ENCODE results near the gene ACER3. TPM values are rescaled to one million over a fixed set of nuclear protein-coding genes. Genes with fewer than 3 reads are reported as not detected.
A peak's percentile ranks its signal among the peaks of the same experiment; 100 is the strongest.

ACER3 gene
- total and polyA plus RNA-seq, 7 donors, result 5.6 to 13.2 (median 9.4) TPM

DNA sequence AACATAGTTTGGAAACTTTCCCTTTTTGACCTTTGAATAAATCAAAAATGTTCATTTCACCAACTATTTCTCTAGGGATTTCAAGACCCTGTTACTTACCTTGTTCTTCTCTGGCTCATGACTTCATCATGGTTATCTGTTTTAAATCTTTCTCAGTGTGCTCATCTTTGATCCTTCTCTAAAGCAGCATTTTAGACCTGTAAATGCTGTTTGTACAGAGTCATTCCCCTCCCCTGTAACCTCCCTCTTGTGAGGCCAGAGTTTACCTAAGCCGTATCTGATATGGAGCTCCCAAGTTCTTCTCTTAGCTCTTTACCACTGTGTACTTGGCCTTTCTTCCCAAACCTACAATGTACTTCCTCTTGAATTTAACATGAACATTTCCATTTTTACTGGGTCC, 56.0 kb downstream of the ACER3 start:
- WGBS, 2 donors, result 23 to 69% methylated on average over 1 of the region's 1 CpG
- intact Hi-C loops (cut with DNase I), result loop anchor here (2.0 kb wide), 1 partner anchor 188 kb away; no protein-coding TSS in a partner anchor
- Histone ChIP-seq H3K9me3 (no peaks in the 10 kb centered on the region), H3K36me3 (no peaks in the 10 kb centered on the region), H3K4me3 (no peak overlapping the region), H3K4me1 (peaks cover 0 to 8% (median 3%) of the 10 kb centered on the region in 4 donors), H3K27me3 (no peaks in the 10 kb centered on the region), H3K27ac (no peak overlapping the region)
- TF ChIP-seq CTCF (IDR thresholded peaks at IDR 0.05), result no peak
- TF ChIP-seq POLR2A (IDR thresholded peaks at IDR 0.05), result no peak
- no peak for TF ChIP-seq POLR2AphosphoS5 (IDR thresholded peaks at IDR 0.05)
- TF ChIP-seq EP300 (IDR thresholded peaks at IDR 0.05), result no peak
- no peak for DNase-seq

DNA sequence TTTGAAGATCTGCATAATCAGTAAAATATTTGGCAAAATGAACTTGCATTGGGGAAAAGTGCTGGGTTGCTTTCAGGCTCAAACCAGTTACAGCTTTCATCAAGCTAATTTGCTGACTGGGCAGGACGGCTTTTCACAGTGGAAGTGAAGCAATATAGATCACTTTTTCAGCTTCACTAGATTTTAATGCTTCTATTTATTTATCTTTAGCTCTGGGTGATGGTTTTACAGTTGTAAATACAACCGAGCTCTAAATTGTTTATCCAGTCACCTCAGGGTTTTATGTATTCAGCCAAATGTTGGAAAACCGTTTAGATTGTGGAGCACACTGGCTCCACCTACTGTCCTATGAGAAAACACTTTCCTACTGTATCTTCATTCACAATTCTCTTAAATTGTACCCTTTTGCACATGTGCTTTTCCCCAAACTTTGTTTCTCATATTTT, 58.2 kb downstream of the ACER3 start:
- no peaks in the 10 kb centered on the region for H3K36me3 ChIP-seq
- no peak for DNase-seq
- TF ChIP-seq CTCF (IDR thresholded peaks at IDR 0.05), result peak; percentile 47 to 70 (median 53)
- no peak for TF ChIP-seq POLR2A (IDR thresholded peaks at IDR 0.05)
- H3K4me1 ChIP-seq, result peaks cover 0 to 8% (median 3%) of the 10 kb centered on the region in 4 donors
- no peaks in the 10 kb centered on the region for H3K9me3 ChIP-seq
- H3K4me3 ChIP-seq, result peak overlapping the region in 1 of 4 donors; percentile 23
- no peak overlapping the region for H3K27ac ChIP-seq
- WGBS, 2 donors, result 6 to 12% methylated on average over 3 of the region's 3 CpGs
- intact Hi-C loops (cut with DNase I), result loop anchor here (2.0 kb wide), 1 partner anchor 112 kb away; no protein-coding TSS in a partner anchor
- no peaks in the 10 kb centered on the region for H3K27me3 ChIP-seq

DNA sequence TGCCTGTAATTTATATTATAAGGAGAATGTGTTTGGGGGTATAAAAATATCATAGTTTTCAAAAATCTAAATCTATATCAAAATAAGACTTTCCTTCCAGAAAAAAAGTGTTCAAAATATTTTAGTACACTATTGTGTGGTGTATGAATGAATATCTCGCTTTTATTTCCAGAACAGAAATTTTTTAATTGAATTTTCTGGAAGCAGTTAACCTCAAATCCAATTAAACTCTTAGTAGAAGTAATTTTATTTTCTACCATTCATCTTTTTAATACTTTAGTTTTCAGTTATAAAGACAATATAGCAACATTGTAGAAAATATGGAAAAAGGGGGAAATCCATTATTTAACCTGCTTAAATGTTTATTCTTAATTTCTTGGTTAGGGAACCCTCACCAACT, 58.7 kb downstream of the ACER3 start:
- H3K4me1 ChIP-seq, result peaks cover 0 to 8% (median 3%) of the 10 kb centered on the region in 4 donors
- no peaks in the 10 kb centered on the region for H3K27me3 ChIP-seq
- H3K27ac ChIP-seq, result no peak overlapping the region
- H3K36me3 ChIP-seq, result no peaks in the 10 kb centered on the region
- DNase-seq, result no peak
- 68 to 75% methylated on average over 1 of the region's 1 CpG for WGBS, 2 donors
- no peaks in the 10 kb centered on the region for H3K9me3 ChIP-seq
- TF ChIP-seq POLR2A (IDR thresholded peaks at IDR 0.05) (no peak), EP300 (IDR thresholded peaks at IDR 0.05) (no peak), CTCF (IDR thresholded peaks at IDR 0.05) (no peak), POLR2AphosphoS5 (IDR thresholded peaks at IDR 0.05) (no peak)
- no peak overlapping the region for H3K4me3 ChIP-seq
- intact Hi-C loops (cut with DNase I), result loop anchor here (2.0 kb wide), 1 partner anchor 113 kb away; no protein-coding TSS in a partner anchor

- WGBS, 2 donors, result 17 to 32% methylated on average over 7 of the region's 7 CpGs
- Histone ChIP-seq H3K4me3 (no peak overlapping the region), H3K9me3 (no peaks in the 10 kb centered on the region), H3K36me3 (no peaks in the 10 kb centered on the region), H3K27ac (no peak overlapping the region), H3K27me3 (no peaks in the 10 kb centered on the region), H3K4me1 (peaks cover 0 to 8% (median 3%) of the 10 kb centered on the region in 4 donors)
- intact Hi-C loops (cut with DNase I), result loop anchor here (2.0 kb wide), 1 partner anchor 113 kb away; no protein-coding TSS in a partner anchor
- DNase-seq, result peak; percentile 89
- TF ChIP-seq POLR2AphosphoS5 (IDR thresholded peaks at IDR 0.05) (peak in 1 of 4 donors; percentile 11), CTCF (IDR thresholded peaks at IDR 0.05) (peak; percentile 46 to 90 (median 78)), POLR2A (IDR thresholded peaks at IDR 0.05) (no peak), EP300 (IDR thresholded peaks at IDR 0.05) (no peak)
These were observed 59.4 kb downstream of the ACER3 start for GRCh38 chr11:76919887-76920746.

Data from sigmoid colon (tissue), 7 donors.